ENCODE results near the gene RGPD8. TPM values are rescaled to one million over a fixed set of nuclear protein-coding genes. Genes with fewer than 3 reads are reported as not detected.
"Not testable (repeated sequence)": the region's sequence is repeated elsewhere in the genome, so short reads cannot be mapped to it uniquely, and the experiment has no call there.

Gene RGPD8
- total RNA-seq, 2 experiments from 2014 or later = 61.1 to 65.9 TPM

DNA sequence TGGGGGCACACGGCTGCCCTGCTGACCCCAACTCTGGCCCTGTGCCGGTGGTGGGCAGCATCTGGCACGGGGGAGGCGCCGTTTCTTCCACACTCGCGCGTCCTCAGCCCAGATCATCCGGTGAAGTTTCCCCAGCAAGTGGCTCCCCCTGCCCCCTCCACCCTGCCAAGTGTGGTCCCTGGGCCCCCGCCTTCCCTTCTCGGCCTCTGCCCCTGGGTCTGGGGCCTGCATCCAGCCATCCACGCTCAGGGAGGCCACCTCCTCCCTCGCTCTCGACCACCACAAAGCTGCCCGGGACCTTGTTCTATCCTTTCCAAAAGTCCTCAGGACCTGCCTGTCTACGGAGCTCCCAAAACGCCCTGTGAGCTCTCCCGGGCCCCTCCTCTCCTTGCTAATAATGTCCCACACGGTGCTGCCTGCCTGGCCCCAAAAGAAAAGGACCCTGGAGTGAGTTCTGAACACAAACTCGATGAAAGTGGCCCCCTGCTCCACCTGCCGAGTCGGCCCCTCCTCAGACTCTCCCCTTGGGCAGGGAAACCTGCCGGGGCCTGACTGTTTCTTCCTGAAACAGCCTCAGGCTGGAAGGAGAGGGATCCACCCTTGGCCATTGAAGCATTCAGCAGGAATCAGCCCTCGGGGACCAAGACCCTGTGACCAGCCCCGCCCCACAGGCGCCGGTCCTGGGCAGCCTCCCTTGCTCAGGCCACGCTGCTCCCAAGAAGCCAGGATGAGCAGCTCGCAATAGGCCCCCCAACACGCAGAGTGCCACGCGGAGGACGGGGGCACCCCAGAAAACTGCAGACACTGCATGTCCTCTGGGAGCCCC, 1.7 kb upstream of the RGPD8 start:
- H3K36me3 ChIP-seq (ENCODE audit: insufficient read depth, low read length); H3K9me3 Mint-ChIP-seq; POLR2A ChIA-PET; H3K27ac Mint-ChIP-seq; CTCF ChIA-PET; H3K36me3 Mint-ChIP-seq (ENCODE audit: low read depth); H3K27ac ChIP-seq (ENCODE audit: low read depth in 1 of 2, low read length in 2 of 2); H3K27me3 ChIP-seq (ENCODE audit: control insufficient read depth in 1 of 2, insufficient read depth in 2 of 2, low read length in 2 of 2); H3K4me3 ChIP-seq (ENCODE audit: low read length); H3K9me3 ChIP-seq (ENCODE audit: control insufficient read depth in 1 of 2, insufficient read depth in 1 of 2, low read length in 2 of 2); ATAC-seq (ENCODE audit: poor library complexity); H3K4me3 Mint-ChIP-seq: not testable (repeated sequence)
- peak in 1 of 14 experiments; percentile 22 for DNase-seq
- peaks cover 15% of the 10 kb centered on the region for H3K4me1 ChIP-seq (ENCODE audit: insufficient read depth, low read length)
- intact Hi-C loops (cut with DNase I, micrococcal nuclease) = loop anchor here in 1 of 2 experiments (2.0 to 10.0 kb wide), 2 partner anchors 174 to 550 kb away; partner anchors contain the start of gene ANAPC1
- Mint-ChIP-seq H3K4me1 (ENCODE audit: low read depth) (peaks cover 17% of the 10 kb centered on the region), H3K27me3 (peaks cover 18% of the 10 kb centered on the region)

DNA sequence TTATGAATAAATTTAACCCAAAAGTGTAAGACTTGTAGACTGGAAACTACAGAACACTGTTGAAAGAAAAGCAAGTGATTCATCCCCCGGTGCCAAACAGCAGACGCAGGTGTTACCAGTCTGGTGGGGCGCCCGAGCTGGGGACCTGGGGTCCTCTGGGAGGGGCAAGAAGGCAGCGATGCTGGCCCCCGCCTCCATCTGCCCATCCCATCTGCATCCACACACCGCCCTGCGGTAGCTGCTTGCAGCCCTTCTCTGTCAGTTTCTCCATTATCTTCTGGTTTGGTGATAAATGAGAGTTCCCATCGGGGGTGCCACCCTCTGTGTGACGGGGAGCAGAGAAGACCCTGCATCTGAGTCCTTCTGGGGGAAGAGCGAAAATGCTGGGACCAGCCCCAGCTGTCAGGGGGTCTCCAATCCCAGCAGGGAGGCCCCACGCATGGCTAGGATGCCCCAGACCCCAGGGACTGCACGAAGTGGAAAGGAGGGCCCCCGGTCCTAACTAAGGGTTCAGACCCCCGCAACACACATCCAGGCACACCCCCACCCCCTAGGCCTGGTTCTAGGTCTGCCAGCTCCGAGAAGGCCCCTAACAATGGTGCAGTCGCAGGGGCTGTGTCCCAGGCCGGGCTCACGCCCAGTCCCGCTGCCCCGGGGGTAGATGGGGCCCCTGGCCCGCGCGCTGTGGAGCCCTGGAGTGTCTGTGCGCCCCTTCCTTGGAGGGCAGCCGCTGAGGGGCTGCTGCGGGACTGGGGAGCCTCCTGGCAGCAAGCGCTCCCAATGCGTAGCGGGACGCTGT, 686 bp upstream of the RGPD8 start:
- intact Hi-C loops (cut with DNase I, micrococcal nuclease) = loop anchor here in 1 of 2 experiments (2.0 to 10.0 kb wide), 2 partner anchors 173 to 549 kb away; partner anchors contain the start of gene ANAPC1
- Mint-ChIP-seq H3K4me1 (ENCODE audit: low read depth) (peaks cover 17% of the 10 kb centered on the region), H3K36me3 (ENCODE audit: low read depth) (no peaks in the 10 kb centered on the region), H3K9me3 (no peaks in the 10 kb centered on the region), H3K27me3 (peaks cover 18% of the 10 kb centered on the region), H3K27ac (peak overlapping the region; percentile 58), H3K4me3 (no peak overlapping the region)
- DNase-seq = peak in 1 of 14 experiments; percentile 34
- H3K4me1 ChIP-seq (ENCODE audit: insufficient read depth, low read length) = peaks cover 15% of the 10 kb centered on the region
- H3K27me3 ChIP-seq (ENCODE audit: control insufficient read depth in 1 of 2, insufficient read depth in 2 of 2, low read length in 2 of 2) = no peaks in the 10 kb centered on the region
- TF ChIP-seq, protein P1, sequence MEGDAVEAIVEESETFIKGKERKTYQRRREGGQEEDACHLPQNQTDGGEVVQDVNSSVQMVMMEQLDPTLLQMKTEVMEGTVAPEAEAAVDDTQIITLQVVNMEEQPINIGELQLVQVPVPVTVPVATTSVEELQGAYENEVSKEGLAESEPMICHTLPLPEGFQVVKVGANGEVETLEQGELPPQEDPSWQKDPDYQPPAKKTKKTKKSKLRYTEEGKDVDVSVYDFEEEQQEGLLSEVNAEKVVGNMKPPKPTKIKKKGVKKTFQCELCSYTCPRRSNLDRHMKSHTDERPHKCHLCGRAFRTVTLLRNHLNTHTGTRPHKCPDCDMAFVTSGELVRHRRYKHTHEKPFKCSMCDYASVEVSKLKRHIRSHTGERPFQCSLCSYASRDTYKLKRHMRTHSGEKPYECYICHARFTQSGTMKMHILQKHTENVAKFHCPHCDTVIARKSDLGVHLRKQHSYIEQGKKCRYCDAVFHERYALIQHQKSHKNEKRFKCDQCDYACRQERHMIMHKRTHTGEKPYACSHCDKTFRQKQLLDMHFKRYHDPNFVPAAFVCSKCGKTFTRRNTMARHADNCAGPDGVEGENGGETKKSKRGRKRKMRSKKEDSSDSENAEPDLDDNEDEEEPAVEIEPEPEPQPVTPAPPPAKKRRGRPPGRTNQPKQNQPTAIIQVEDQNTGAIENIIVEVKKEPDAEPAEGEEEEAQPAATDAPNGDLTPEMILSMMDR (IDR thresholded peaks at IDR 0.05) = no peak
- POLR2A ChIA-PET = no interaction called here
- no peak overlapping the region for H3K4me3 ChIP-seq (ENCODE audit: low read length)
- no peaks in the 10 kb centered on the region for H3K36me3 ChIP-seq (ENCODE audit: insufficient read depth, low read length)
- no peaks in the 10 kb centered on the region for H3K9me3 ChIP-seq (ENCODE audit: control insufficient read depth in 1 of 2, insufficient read depth in 1 of 2, low read length in 2 of 2)
- H3K27ac ChIP-seq (ENCODE audit: low read depth in 1 of 2, low read length in 2 of 2) = no peak overlapping the region
- CTCF ChIA-PET = no interaction called here
- no peak for ATAC-seq (ENCODE audit: poor library complexity)

- H3K4me1 Mint-ChIP-seq (ENCODE audit: low read depth) = peaks cover 17% of the 10 kb centered on the region
- not testable (repeated sequence) for H3K36me3 ChIP-seq (ENCODE audit: insufficient read depth, low read length); H3K36me3 Mint-ChIP-seq (ENCODE audit: low read depth); H3K9me3 ChIP-seq (ENCODE audit: control insufficient read depth in 1 of 2, insufficient read depth in 1 of 2, low read length in 2 of 2); ATAC-seq (ENCODE audit: poor library complexity); H3K27ac ChIP-seq (ENCODE audit: low read depth in 1 of 2, low read length in 2 of 2); H3K27me3 ChIP-seq (ENCODE audit: control insufficient read depth in 1 of 2, insufficient read depth in 2 of 2, low read length in 2 of 2); H3K9me3 Mint-ChIP-seq
- peaks cover 10% of the 10 kb centered on the region for H3K27me3 Mint-ChIP-seq
- intact Hi-C loops (cut with DNase I, micrococcal nuclease) = loop anchor here in 1 of 2 experiments (10.0 kb wide), 1 partner anchor 548 kb away; the partner anchor contains the start of gene ANAPC1
- CTCF ChIA-PET = interaction anchor here (0.6 to 1.6 kb wide), 5 partner anchors 49 to 332 kb away, joined by 3 to 7 read pairs (median 4); no protein-coding TSS in a partner anchor
- POLR2A ChIA-PET = interaction anchor here (0.6 kb wide), 1 partner anchor 173 kb away, joined by 3 read pairs; no protein-coding TSS in a partner anchor
- H3K4me3 Mint-ChIP-seq = peak overlapping the region; percentile 77
- H3K27ac Mint-ChIP-seq = peak overlapping the region; percentile 75
- H3K4me1 ChIP-seq (ENCODE audit: insufficient read depth, low read length) = peaks cover 15% of the 10 kb centered on the region
- peak in 7 of 14 experiments; percentile 19 to 50 (median 31) for DNase-seq
- peak overlapping the region; percentile 44 for H3K4me3 ChIP-seq (ENCODE audit: low read length)
Observed at GRCh38 chr2:112432735-112433479, 538 bp downstream of the RGPD8 start.

DNA sequence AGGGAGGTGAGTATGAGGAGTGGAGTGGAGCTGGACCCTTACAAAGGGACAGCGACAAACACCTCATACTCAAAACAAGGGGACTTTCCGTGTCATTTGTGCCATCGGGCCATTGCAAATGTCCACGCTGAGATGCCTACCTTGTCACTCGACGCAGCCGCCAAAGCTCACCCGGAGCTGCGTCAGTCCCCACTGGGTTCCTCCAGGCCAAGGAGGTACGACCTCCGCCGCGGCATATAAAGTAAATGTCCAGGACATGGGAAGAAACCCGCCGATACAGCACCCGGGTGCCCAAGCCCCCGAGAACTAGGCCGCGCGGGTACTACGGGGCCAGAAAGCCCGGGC, 1.1 kb downstream of the RGPD8 start:
- ATAC-seq (ENCODE audit: poor library complexity); H3K27me3 Mint-ChIP-seq; H3K9me3 ChIP-seq (ENCODE audit: control insufficient read depth in 1 of 2, insufficient read depth in 1 of 2, low read length in 2 of 2); H3K27me3 ChIP-seq (ENCODE audit: control insufficient read depth in 1 of 2, insufficient read depth in 2 of 2, low read length in 2 of 2); POLR2A ChIA-PET; H3K36me3 Mint-ChIP-seq (ENCODE audit: low read depth); H3K27ac ChIP-seq (ENCODE audit: low read depth in 1 of 2, low read length in 2 of 2); H3K36me3 ChIP-seq (ENCODE audit: insufficient read depth, low read length); DNase-seq; H3K9me3 Mint-ChIP-seq: not testable (repeated sequence)
- Mint-ChIP-seq H3K4me3 (peak overlapping the region; percentile 77), H3K4me1 (ENCODE audit: low read depth) (peaks cover 17% of the 10 kb centered on the region), H3K27ac (peak overlapping the region; percentile 75)
- intact Hi-C loops (cut with DNase I, micrococcal nuclease) = loop anchor here in 1 of 2 experiments (10.0 kb wide), 1 partner anchor 548 kb away; the partner anchor contains the start of gene ANAPC1
- Histone ChIP-seq H3K4me3 (ENCODE audit: low read length) (peak overlapping the region; percentile 37), H3K4me1 (ENCODE audit: insufficient read depth, low read length) (peaks cover 15% of the 10 kb centered on the region)
- CTCF ChIA-PET = interaction anchor here (1.3 to 1.6 kb wide), 2 partner anchors 173 to 311 kb away, joined by 3 to 7 read pairs; no protein-coding TSS in a partner anchor

DNA sequence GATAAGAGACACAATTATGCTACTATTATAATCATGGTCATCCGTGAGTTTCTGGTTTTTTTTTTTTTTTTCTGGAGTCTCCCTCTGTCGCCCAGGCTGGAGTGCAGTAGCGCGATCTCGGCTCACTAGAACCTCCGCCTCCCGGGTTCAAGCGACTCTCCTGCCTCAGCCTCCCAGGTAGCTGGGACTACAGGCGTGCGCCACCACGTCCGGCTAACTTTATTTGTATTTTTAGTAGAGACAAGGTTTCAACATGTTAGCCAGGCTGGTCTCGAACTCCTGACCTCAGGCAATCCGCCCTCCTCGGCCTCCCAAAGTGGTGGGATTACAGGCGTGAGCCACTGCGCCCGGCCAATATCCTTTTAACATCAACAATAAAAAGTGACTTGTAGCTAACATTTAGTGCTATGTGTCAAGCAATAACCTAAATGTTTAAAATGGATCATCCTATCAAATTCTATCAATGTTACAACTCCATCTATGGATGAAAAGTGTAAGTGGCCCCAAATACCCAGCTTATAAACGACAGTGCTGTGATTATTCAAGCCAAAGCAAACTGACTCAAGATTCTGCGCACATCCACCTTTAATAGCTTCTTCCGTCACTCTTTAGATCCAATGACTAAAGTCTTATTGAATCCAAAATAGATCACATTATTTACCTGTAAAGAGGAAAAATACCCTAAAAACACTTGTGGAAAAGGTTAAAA, 1.7 kb downstream of the RGPD8 start:
- Mint-ChIP-seq H3K4me3 (peak overlapping the region; percentile 77), H3K27ac (peak overlapping the region; percentile 75), H3K4me1 (ENCODE audit: low read depth) (peaks cover 17% of the 10 kb centered on the region)
- intact Hi-C loops (cut with DNase I, micrococcal nuclease) = loop anchor here in 1 of 2 experiments (10.0 kb wide), 1 partner anchor 547 kb away; the partner anchor contains the start of gene ANAPC1
- DNase-seq = peak in 1 of 14 experiments; percentile 2
- H3K9me3 Mint-ChIP-seq; H3K4me3 ChIP-seq (ENCODE audit: low read length); H3K27me3 ChIP-seq (ENCODE audit: control insufficient read depth in 1 of 2, insufficient read depth in 2 of 2, low read length in 2 of 2); POLR2A ChIA-PET; H3K9me3 ChIP-seq (ENCODE audit: control insufficient read depth in 1 of 2, insufficient read depth in 1 of 2, low read length in 2 of 2); ATAC-seq (ENCODE audit: poor library complexity); H3K36me3 ChIP-seq (ENCODE audit: insufficient read depth, low read length); H3K27me3 Mint-ChIP-seq; H3K36me3 Mint-ChIP-seq (ENCODE audit: low read depth); H3K27ac ChIP-seq (ENCODE audit: low read depth in 1 of 2, low read length in 2 of 2): not testable (repeated sequence)
- H3K4me1 ChIP-seq (ENCODE audit: insufficient read depth, low read length) = peaks cover 15% of the 10 kb centered on the region
- CTCF ChIA-PET = interaction anchor here (1.3 to 1.6 kb wide), 2 partner anchors 173 to 310 kb away, joined by 3 to 7 read pairs; no protein-coding TSS in a partner anchor
